GM10266 (cell line): ENCODE results near the gene NRF1.

Experiments used
- DNase-seq: peaks from one replicate; pipeline ENCODE4 v3.0.0; 2012; ENCODE audit errors: extremely low spot score
- CTCF ChIP-seq: IDR thresholded peaks from 2 replicates; pipeline ENCODE4 v1.5.1; 2012; ENCODE audit warnings: mild to moderate bottlenecking, low read depth; ENCODE audit not compliant: control insufficient read depth, insufficient read depth; ENCODE audit errors: missing control alignments

Gene NRF1

GRCh38 chr7:129777993-129778769 is 166.7 kb downstream of the NRF1 start:
- no peak for TF ChIP-seq CTCF
- no peak for DNase-seq

- DNase-seq, result no peak
- no peak for TF ChIP-seq CTCF
These were observed 167.5 kb downstream of the NRF1 start for GRCh38 chr7:129778770-129779601.

- peak; percentile 81 for DNase-seq
- TF ChIP-seq CTCF, result no peak
These were observed 168.2 kb downstream of the NRF1 start for GRCh38 chr7:129779602-129780256.

GRCh38 chr7:129780257-129780973 is 168.9 kb downstream of the NRF1 start:
- no peak for DNase-seq
- no peak for TF ChIP-seq CTCF

- peak; percentile 63 for DNase-seq
These were observed 169.7 kb downstream of the NRF1 start for GRCh38 chr7:129780974-129781927.

More at GRCh38 chr7:129780974-129781927, 169.7 kb downstream of the NRF1 start:
- no peak for TF ChIP-seq CTCF
